GM12891 (cell line): Measurements from ENCODE around the gene OPRD1.
"Not testable (repeated sequence)": the region's sequence is repeated elsewhere in the genome, so short reads cannot be mapped to it uniquely, and the experiment has no call there.

Source experiments
- PAX5 ChIP-seq: IDR thresholded peaks from 2 replicates; pipeline ENCODE4 v1.6.1; 2011; ENCODE audit warnings: low read length, moderate library complexity, mild to moderate bottlenecking; ENCODE audit not compliant: insufficient read depth, severe bottlenecking
- POLR2A ChIP-seq: IDR thresholded peaks from 2 replicates; pipeline ENCODE4 v1.6.1; 2011; ENCODE audit warnings: low read depth, low read length, control low read depth
- POLR2AphosphoS5 ChIP-seq: IDR thresholded peaks from 2 replicates; pipeline ENCODE4 v1.6.1; 2011; ENCODE audit warnings: low read depth, low read length, control low read depth
- POU2F2 ChIP-seq: IDR thresholded peaks from 2 replicates; pipeline ENCODE4 v1.6.1; 2011; ENCODE audit warnings: low read depth, mild to moderate bottlenecking, control low read depth, low read length, moderate library complexity
- SPI1 ChIP-seq: IDR thresholded peaks from 2 replicates; pipeline ENCODE4 v1.6.1; 2011; ENCODE audit warnings: low read depth, low read length, control low read depth
- TAF1 ChIP-seq: IDR thresholded peaks from 2 replicates; pipeline ENCODE4 v1.6.1; 2011; ENCODE audit warnings: low read depth, low read length, control low read depth

- not testable (repeated sequence) for TF ChIP-seq POLR2AphosphoS5, POLR2A, TAF1, POU2F2, SPI1, PAX5
Measured at GRCh38 chr1:28771921-28772320, 40.0 kb upstream of the OPRD1 start.
